Measurements from ENCODE around the gene BANF1. TPM values are rescaled to one million over a fixed set of nuclear protein-coding genes. Genes with fewer than 3 reads are reported as not detected.

The BANF1 gene
- total and polyA plus RNA-seq, 12 donors: 196 to 381 (median 215) TPM

DNA sequence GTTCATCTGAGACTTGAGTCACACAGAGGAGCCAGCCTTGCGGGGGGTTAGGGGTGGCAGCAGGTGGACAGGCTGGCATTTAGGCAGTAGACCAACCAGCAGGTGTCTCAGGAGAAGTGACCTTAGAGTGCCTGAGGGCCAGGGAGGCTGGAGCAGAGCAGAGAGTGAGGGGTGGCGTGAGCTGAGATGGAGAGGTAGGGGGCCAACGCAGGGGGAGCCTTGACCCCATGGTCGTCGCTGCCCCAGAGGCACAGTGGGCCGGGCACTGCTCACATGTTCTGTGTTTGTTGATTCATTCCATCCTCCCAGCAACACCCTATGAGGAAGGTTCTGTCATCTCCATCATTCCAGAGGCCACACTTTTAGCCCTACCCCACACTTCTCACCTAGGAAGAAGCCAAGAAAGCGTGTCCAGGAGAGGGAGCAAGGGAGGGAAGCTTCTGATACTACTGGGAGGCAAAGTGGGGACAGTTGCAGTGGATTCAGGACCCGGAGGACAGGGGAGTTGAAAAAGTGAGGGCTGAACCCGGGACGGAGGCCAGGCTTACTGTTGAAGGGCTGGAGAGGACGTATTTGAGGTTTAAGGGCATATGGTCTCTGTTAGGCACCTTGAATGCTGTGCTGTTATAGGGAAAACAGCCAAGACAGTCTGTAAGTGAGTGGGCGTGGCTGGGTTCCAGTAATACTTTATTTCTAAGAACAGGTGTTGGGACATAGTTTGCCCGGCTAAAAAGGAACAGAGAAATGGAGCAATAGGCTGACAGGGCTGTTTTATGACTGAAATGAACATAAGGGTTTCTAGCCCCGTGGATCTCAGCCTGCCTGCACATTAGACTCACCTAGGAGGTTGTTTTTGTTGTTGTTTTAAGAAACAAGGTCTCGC lies 33.5 kb upstream of the BANF1 start:
- TF ChIP-seq, protein P1, sequence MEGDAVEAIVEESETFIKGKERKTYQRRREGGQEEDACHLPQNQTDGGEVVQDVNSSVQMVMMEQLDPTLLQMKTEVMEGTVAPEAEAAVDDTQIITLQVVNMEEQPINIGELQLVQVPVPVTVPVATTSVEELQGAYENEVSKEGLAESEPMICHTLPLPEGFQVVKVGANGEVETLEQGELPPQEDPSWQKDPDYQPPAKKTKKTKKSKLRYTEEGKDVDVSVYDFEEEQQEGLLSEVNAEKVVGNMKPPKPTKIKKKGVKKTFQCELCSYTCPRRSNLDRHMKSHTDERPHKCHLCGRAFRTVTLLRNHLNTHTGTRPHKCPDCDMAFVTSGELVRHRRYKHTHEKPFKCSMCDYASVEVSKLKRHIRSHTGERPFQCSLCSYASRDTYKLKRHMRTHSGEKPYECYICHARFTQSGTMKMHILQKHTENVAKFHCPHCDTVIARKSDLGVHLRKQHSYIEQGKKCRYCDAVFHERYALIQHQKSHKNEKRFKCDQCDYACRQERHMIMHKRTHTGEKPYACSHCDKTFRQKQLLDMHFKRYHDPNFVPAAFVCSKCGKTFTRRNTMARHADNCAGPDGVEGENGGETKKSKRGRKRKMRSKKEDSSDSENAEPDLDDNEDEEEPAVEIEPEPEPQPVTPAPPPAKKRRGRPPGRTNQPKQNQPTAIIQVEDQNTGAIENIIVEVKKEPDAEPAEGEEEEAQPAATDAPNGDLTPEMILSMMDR (IDR thresholded peaks at IDR 0.05): no peak
- peaks cover 9 to 91% (median 57%) of the 10 kb centered on the region in 9 donors for H3K36me3 ChIP-seq
- no peaks in the 10 kb centered on the region for H3K9me3 ChIP-seq
- H3K4me1 ChIP-seq: peaks cover 0 to 8% (median 5%) of the 10 kb centered on the region in 9 donors
- DNase-seq (no peak), ATAC-seq (peak in 1 of 8 donors; percentile 18)
- H3K27ac ChIP-seq: peak overlapping the region in 1 of 10 donors; percentile 73
- intact Hi-C loops (cut with DNase I): no loop called here
- no peaks in the 10 kb centered on the region for H3K27me3 ChIP-seq
- WGBS, 2 donors: 84 to 86% methylated on average over 15 of the region's 15 CpGs
- H3K4me3 ChIP-seq: no peak overlapping the region

DNA sequence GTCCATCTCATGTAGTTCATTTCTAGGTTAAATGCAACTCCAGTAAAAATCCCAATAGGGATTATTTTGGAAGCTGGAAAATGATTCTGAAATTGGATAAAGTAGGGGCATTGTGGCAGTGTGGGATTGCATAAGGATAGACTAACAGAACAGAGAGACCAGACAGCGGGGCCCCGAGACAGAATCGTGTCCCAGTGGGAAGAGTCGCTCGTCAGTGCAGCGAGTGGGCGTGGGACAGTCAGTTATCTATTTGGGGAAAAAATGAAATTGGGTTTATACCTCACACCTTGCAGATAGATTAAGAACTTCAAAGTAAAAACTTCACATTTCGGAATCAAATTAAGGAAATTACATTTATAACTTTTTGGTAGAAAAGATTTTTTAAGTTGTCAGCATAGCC lies 30.2 kb upstream of the BANF1 start:
- H3K27ac ChIP-seq: no peak overlapping the region
- no peak for ATAC-seq
- intact Hi-C loops (cut with DNase I): no loop called here
- 94 to 95% methylated on average over 8 of the region's 8 CpGs for WGBS, 2 donors
- no peak overlapping the region for H3K4me3 ChIP-seq
- H3K4me1 ChIP-seq: peaks cover 0 to 4% (median 0%) of the 10 kb centered on the region in 9 donors
- no peak for DNase-seq
- no peaks in the 10 kb centered on the region for H3K9me3 ChIP-seq
- H3K36me3 ChIP-seq: peaks cover 4 to 86% (median 34%) of the 10 kb centered on the region in 9 donors
- no peaks in the 10 kb centered on the region for H3K27me3 ChIP-seq
- TF ChIP-seq, protein P1 (IDR thresholded peaks at IDR 0.05): no peak

DNA sequence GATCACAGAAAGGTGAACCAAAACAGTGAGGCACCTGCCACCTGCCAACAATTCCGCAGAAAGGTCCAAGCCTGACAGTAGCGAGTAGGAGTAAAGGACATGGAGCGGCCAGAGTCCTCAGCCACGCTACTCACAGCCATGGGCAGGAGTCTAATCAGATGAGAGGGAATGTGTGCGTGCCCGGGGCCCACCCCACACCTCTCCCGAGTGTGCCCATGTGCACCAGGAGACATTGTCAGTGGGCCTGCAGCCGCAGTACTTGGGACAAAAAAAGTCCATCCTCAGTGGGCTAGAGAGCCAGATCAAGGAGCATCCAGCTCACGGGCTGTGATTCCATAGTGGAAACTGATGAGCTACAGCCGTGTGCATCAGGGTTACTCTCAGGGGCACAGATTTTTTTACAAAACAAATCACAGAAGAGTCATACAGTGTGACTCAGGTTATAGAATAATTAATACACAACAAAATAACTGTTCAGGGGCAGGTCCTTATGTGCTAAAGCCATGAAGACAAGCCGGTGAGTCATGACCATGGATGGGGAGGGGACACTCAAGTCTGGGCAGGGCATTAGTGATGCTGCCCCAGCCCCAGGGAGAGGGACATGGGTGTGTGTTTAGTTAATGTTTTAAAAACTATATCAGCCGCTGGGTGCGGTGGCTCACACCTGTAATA lies 28.7 kb upstream of the BANF1 start:
- TF ChIP-seq, protein P1 (IDR thresholded peaks at IDR 0.05): no peak
- no peak overlapping the region for H3K27ac ChIP-seq
- H3K4me1 ChIP-seq: peaks cover 0 to 2% (median 0%) of the 10 kb centered on the region in 9 donors
- WGBS, 2 donors: 93 to 94% methylated on average over 13 of the region's 13 CpGs
- DNase-seq (no peak), ATAC-seq (no peak)
- peaks cover 0 to 86% (median 35%) of the 10 kb centered on the region in 9 donors for H3K36me3 ChIP-seq
- intact Hi-C loops (cut with DNase I): no loop called here
- H3K9me3 ChIP-seq: no peaks in the 10 kb centered on the region
- no peak overlapping the region for H3K4me3 ChIP-seq
- H3K27me3 ChIP-seq: no peaks in the 10 kb centered on the region

DNA sequence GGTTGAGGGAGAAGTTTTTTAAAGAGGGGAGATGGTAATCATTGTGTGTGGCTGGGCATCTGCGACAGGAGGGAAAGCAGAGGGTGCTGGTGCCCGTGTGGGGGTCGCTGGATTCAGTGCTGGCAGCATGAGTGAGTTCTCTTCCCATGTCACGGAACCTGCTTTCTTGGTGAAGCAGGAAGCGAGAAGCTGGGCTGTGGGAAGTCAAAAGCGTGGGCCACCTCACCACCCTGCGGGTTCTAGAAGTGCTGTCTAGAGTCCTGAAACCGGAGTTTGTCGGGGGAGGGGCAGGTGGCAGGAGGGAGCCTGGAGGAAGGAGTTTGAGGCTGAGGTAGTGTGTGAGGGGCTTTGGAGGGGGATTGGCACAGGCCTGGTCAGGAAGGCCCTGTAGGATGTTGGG lies 26.5 kb upstream of the BANF1 start:
- WGBS, 2 donors: 91 to 93% methylated on average over 9 of the region's 9 CpGs
- peaks cover 0 to 82% (median 31%) of the 10 kb centered on the region in 9 donors for H3K36me3 ChIP-seq
- TF ChIP-seq, protein P1 (IDR thresholded peaks at IDR 0.05): no peak
- no peak overlapping the region for H3K4me3 ChIP-seq
- no peaks in the 10 kb centered on the region for H3K9me3 ChIP-seq
- intact Hi-C loops (cut with DNase I): no loop called here
- no peak for DNase-seq
- no peak for ATAC-seq
- H3K4me1 ChIP-seq: no peaks in the 10 kb centered on the region
- no peaks in the 10 kb centered on the region for H3K27me3 ChIP-seq
- H3K27ac ChIP-seq: no peak overlapping the region

Measured in heart right ventricle (tissue), 16 donors.